Right lobe of liver (tissue), 6 donors: ENCODE data around the gene RTKN. TPM values are rescaled to one million over a fixed set of nuclear protein-coding genes. Genes with fewer than 3 reads are reported as not detected.

Source experiments
- ATAC-seq, 4 donors: fragments of 200-7000 bp; cut with Tn5 transposase; one replicate each; pipeline ENCODE4 v1.9.1; 2020; ENCODE audit warnings: mild to moderate bottlenecking in 4 of 4, moderate library complexity in 4 of 4
- DNase-seq, 3 donors: peaks; one replicate each; pipeline ENCODE4 v3.0.0-alpha.2; 2020
- H3K27ac ChIP-seq, 3 donors: fragments of 200-600 bp; one replicate each; pipeline ENCODE4 v1.8.0; 2022
- H3K27me3 ChIP-seq, 2 donors: fragments of 200-600 bp; one replicate each; pipeline ENCODE4 v1.8.0; 2022
- H3K36me3 ChIP-seq, 4 donors: fragments of 200-600 bp; sonication (generic) in 1 of 4; one replicate each; pipeline versions ENCODE4 v1.5.1 to v1.8.0; 2017 to 2022; ENCODE audit warnings: control low read depth in 1 of 4
- H3K4me1 ChIP-seq, 4 donors: fragments of 200-600 bp; sonication (generic) in 1 of 4; one replicate each; pipeline versions ENCODE4 v1.5.1 to v1.8.0; 2017 to 2022; ENCODE audit warnings: control low read depth in 1 of 4
- H3K4me3 ChIP-seq, 3 donors: fragments of 200-600 bp; one replicate each; pipeline ENCODE4 v1.8.0; 2022
- H3K9me3 ChIP-seq, 4 donors: fragments of 200-600 bp; sonication (generic) in 1 of 4; one replicate each; pipeline versions ENCODE4 v1.5.1 to v1.8.0; 2017 to 2022; ENCODE audit warnings: control low read depth in 1 of 4
- CTCF ChIP-seq, 4 donors: fragments of 200-600 bp in 3 of 4; fragments of 450-650 bp in 1 of 4; IDR thresholded peaks; one replicate each; pipeline versions ENCODE4 v1.5.1 to v1.8.0; 2016 to 2022; ENCODE audit warnings: antibody characterized with exemption in 4 of 4, mild to moderate bottlenecking in 2 of 4
- POLR2A ChIP-seq: fragments of 450-650 bp; IDR thresholded peaks from one replicate; pipeline ENCODE4 v1.6.1; 2017; ENCODE audit warnings: antibody characterized with exemption, mild to moderate bottlenecking
- WGBS: methylation state at CpG from one replicate; pipeline ENCODE4 v1.1.6; 2018; ENCODE audit warnings: low coverage, low lambda C conversion rate; ENCODE audit not compliant: insufficient coverage; ENCODE audit errors: missing lambda C conversion rate; 5-methylcytosine and 5-hydroxymethylcytosine counted together
- intact Hi-C, 2 donors: fragments of 100-400 bp; cut with DNase I; formaldehyde crosslinking; loops; one replicate each; pipeline versions ENCODE4 v1.11.2 to v1.14.1; 2022
- total RNA-seq, 6 experiments: library from RNA; depleted of rRNA in 2 of 6; stranded (reverse); fragments of >200 nt in 2 of 6; fragmentation: NEBNext Ultra II Directional in 3 of 6; extraction: Animal tissue kit (Norgen Biotek cat#: 25700) in 3 of 6; gene quantifications; one replicate each; pipeline versions ENCODE4 v1.1.0 to v1.2.4, GENCODE V29; 2016 to 2023
- donor health status: DM: no; HTN: yes; CAD: no.
- donor health status: DM: no; HTN: no; CAD: no.
- donor health status: DM: no; HTN: no; CAD: no.
- donor health status: DM: no; HTN: yes; CAD: no.
- donor health status: DM: no; HTN: yes; CAD: no.

RTKN gene
- total RNA-seq, 6 experiments from 2014 or later: 61.5 to 103 (median 83.0) TPM

- no peaks in the 10 kb centered on the region for H3K27me3 ChIP-seq
- ATAC-seq (no peak), DNase-seq (no peak)
- H3K4me3 ChIP-seq: no peak overlapping the region
- 100% methylated on average over 1 of the region's 1 CpG for WGBS
- peaks cover 0 to 3% (median 0%) of the 10 kb centered on the region in 4 donors for H3K36me3 ChIP-seq
- H3K4me1 ChIP-seq: peaks cover 0 to 36% (median 12%) of the 10 kb centered on the region in 4 donors
- intact Hi-C loops: no loop called here
- H3K27ac ChIP-seq: no peak overlapping the region
- TF ChIP-seq POLR2A (no peak), CTCF (IDR thresholded peaks at IDR 0.05) (no peak)
- H3K9me3 ChIP-seq: no peaks in the 10 kb centered on the region
Observed at GRCh38 chr2:74438248-74438647, 3.5 kb downstream of the RTKN start.

- Histone ChIP-seq H3K27me3 (no peaks in the 10 kb centered on the region), H3K27ac (no peak overlapping the region), H3K4me1 (peaks cover 0 to 27% (median 9%) of the 10 kb centered on the region in 4 donors), H3K36me3 (peaks cover 0 to 6% (median 2%) of the 10 kb centered on the region in 4 donors), H3K4me3 (no peak overlapping the region), H3K9me3 (no peaks in the 10 kb centered on the region)
- TF ChIP-seq POLR2A (no peak), CTCF (IDR thresholded peaks at IDR 0.05) (no peak)
- intact Hi-C loops: no loop called here
- no peak for DNase-seq
- WGBS: 69% methylated on average over 4 of the region's 6 CpGs
- no peak for ATAC-seq
Observed at GRCh38 chr2:74436848-74437695, 4.7 kb downstream of the RTKN start.

GRCh38 chr2:74436111-74436805, 5.5 kb downstream of the RTKN start:
- Histone ChIP-seq H3K4me1 (peaks cover 0 to 32% (median 11%) of the 10 kb centered on the region in 4 donors), H3K36me3 (peaks cover 0 to 13% (median 3%) of the 10 kb centered on the region in 4 donors), H3K27me3 (no peaks in the 10 kb centered on the region), H3K4me3 (no peak overlapping the region), H3K9me3 (no peaks in the 10 kb centered on the region), H3K27ac (no peak overlapping the region)
- TF ChIP-seq POLR2A: no peak
- no peak for TF ChIP-seq CTCF (IDR thresholded peaks at IDR 0.05)
- WGBS: 100% methylated on average over 2 of the region's 43 CpGs
- intact Hi-C loops: no loop called here
- DNase-seq: peak in 1 of 3 donors; percentile 45
- ATAC-seq: no peak

- H3K27ac ChIP-seq: peak overlapping the region in 1 of 3 donors; percentile 63
- no peaks in the 10 kb centered on the region for H3K9me3 ChIP-seq
- H3K4me3 ChIP-seq: peak overlapping the region in 1 of 3 donors; percentile 43
- peak in 1 of 3 donors; percentile 53 for DNase-seq
- TF ChIP-seq POLR2A (no peak), CTCF (IDR thresholded peaks at IDR 0.05) (no peak)
- no peaks in the 10 kb centered on the region for H3K27me3 ChIP-seq
- H3K4me1 ChIP-seq: peaks cover 0 to 29% (median 15%) of the 10 kb centered on the region in 4 donors
- H3K36me3 ChIP-seq: peaks cover 0 to 52% (median 20%) of the 10 kb centered on the region in 4 donors
- 25% methylated on average over 1 of the region's 11 CpGs for WGBS
- intact Hi-C loops: no loop called here
- peak; percentile 4 to 33 (median 18) for ATAC-seq
Observed at GRCh38 chr2:74430502-74430901, 11.2 kb downstream of the RTKN start.
